DMS53 (cell line): ENCODE data around the gene LEMD1.

Source experiments
- DNase-seq: peaks from one replicate; lab custom pipeline; 2025; lab: John Stamatoyannopoulos, UW

The LEMD1 gene

GRCh38 chr1:205421798-205422197, at the start of gene LEMD1:
Gene LEMD1 (minus strand): TSS chr1:205422056. CDS start chr1:205420536, 1,520 bp downstream.
- DNase-seq, result peak; percentile 70

- no peak for DNase-seq
Measured at GRCh38 chr1:205470131-205470530, 48.3 kb upstream of the LEMD1 start.

- no peak for DNase-seq
Measured at GRCh38 chr1:205466595-205467220, 44.9 kb upstream of the LEMD1 start.

GRCh38 chr1:205465392-205465791, 43.5 kb upstream of the LEMD1 start:
- DNase-seq, result no peak

- peak; percentile 51 for DNase-seq
Measured at GRCh38 chr1:205458777-205459566, 37.1 kb upstream of the LEMD1 start.

GRCh38 chr1:205456868-205457745, 35.3 kb upstream of the LEMD1 start:
- DNase-seq, result peak; percentile 92

GRCh38 chr1:205456383-205456867, 34.6 kb upstream of the LEMD1 start:
- peak; percentile 87 for DNase-seq

GRCh38 chr1:205455581-205456382, 33.9 kb upstream of the LEMD1 start, which contains the start of gene BLACAT1:
Gene BLACAT1 (minus strand): TSS chr1:205456045.
- peak; percentile 48 for DNase-seq

GRCh38 chr1:205454903-205455335, 33.1 kb upstream of the LEMD1 start:
- DNase-seq, result no peak

GRCh38 chr1:205453466-205453865, 31.6 kb upstream of the LEMD1 start:
- DNase-seq, result no peak

- DNase-seq, result no peak
Measured at GRCh38 chr1:205452933-205453332, 31.1 kb upstream of the LEMD1 start.

GRCh38 chr1:205452364-205452763, 30.5 kb upstream of the LEMD1 start:
- no peak for DNase-seq

- no peak for DNase-seq
Measured at GRCh38 chr1:205451759-205452164, 29.9 kb upstream of the LEMD1 start.

GRCh38 chr1:205451202-205451601, 29.3 kb upstream of the LEMD1 start:
- no peak for DNase-seq

- no peak for DNase-seq
Measured at GRCh38 chr1:205450448-205450847, 28.6 kb upstream of the LEMD1 start.

GRCh38 chr1:205449750-205450443, 28.0 kb upstream of the LEMD1 start:
- DNase-seq, result peak; percentile 98

- DNase-seq, result peak; percentile 66
Measured at GRCh38 chr1:205449254-205449749, 27.4 kb upstream of the LEMD1 start.

GRCh38 chr1:205448540-205449253, 26.8 kb upstream of the LEMD1 start:
- no peak for DNase-seq

- DNase-seq, result no peak
Measured at GRCh38 chr1:205447457-205448341, 25.8 kb upstream of the LEMD1 start.
